Adipocyte (in vitro differentiated cells): ENCODE measurements around the gene C17orf114.
A peak's percentile ranks its signal among the peaks of the same experiment; 100 is the strongest.

Experiments
- DNase-seq: peaks from one replicate; pipeline ENCODE4 v3.0.0-alpha.2; 2015; ENCODE audit warnings: low read depth
- H3K27me3 ChIP-seq: replicated peaks from 2 replicates; pipeline ENCODE4 v1.7.0; 2013; ENCODE audit warnings: mild to moderate bottlenecking, low read length, moderate library complexity; ENCODE audit not compliant: control insufficient read depth, insufficient read depth
- H3K36me3 ChIP-seq: 2 replicates; pipeline ENCODE4 v1.7.0; 2013; ENCODE audit warnings: low read length, mild to moderate bottlenecking, moderate library complexity; ENCODE audit not compliant: control insufficient read depth, insufficient read depth, severe bottlenecking
- H3K4me1 ChIP-seq: 2 replicates; pipeline ENCODE4 v1.7.0; 2013; ENCODE audit warnings: mild to moderate bottlenecking, low read length, moderate library complexity; ENCODE audit not compliant: control insufficient read depth, insufficient read depth
- H3K4me3 ChIP-seq: 2 replicates; pipeline ENCODE4 v1.7.0; 2013; ENCODE audit warnings: mild to moderate bottlenecking, low read length, moderate library complexity
- H3K9ac ChIP-seq: 2 replicates; pipeline ENCODE4 v1.7.0; 2013; ENCODE audit warnings: mild to moderate bottlenecking, low read length, moderate library complexity
- H3K9me3 ChIP-seq: 2 replicates; pipeline ENCODE4 v1.7.0; 2013; ENCODE audit warnings: mild to moderate bottlenecking, low read length, moderate library complexity; ENCODE audit not compliant: control insufficient read depth

Gene C17orf114

GRCh38 chr17:4800462-4801196 lies 1.5 kb downstream of the C17orf114 start:
- H3K9ac ChIP-seq: no peak overlapping the region
- H3K27me3 ChIP-seq: no peaks in the 10 kb centered on the region
- no peaks in the 10 kb centered on the region for H3K9me3 ChIP-seq
- peaks cover 9% of the 10 kb centered on the region for H3K4me1 ChIP-seq
- no peak overlapping the region for H3K4me3 ChIP-seq
- no peak for DNase-seq
- H3K36me3 ChIP-seq: peaks cover 17% of the 10 kb centered on the region

- peak; percentile 76 for DNase-seq
- H3K27me3 ChIP-seq: no peaks in the 10 kb centered on the region
- H3K9me3 ChIP-seq: no peaks in the 10 kb centered on the region
- H3K36me3 ChIP-seq: peaks cover 17% of the 10 kb centered on the region
- peaks cover 9% of the 10 kb centered on the region for H3K4me1 ChIP-seq
- peak overlapping the region; percentile 97 for H3K4me3 ChIP-seq
- peak overlapping the region; percentile 97 for H3K9ac ChIP-seq
Observed at GRCh38 chr17:4796552-4796920, 5.6 kb downstream of the C17orf114 start.

- H3K9me3 ChIP-seq: no peaks in the 10 kb centered on the region
- H3K4me1 ChIP-seq: peaks cover 12% of the 10 kb centered on the region
- H3K4me3 ChIP-seq: peak overlapping the region; percentile 97
- peaks cover 17% of the 10 kb centered on the region for H3K36me3 ChIP-seq
- no peak for DNase-seq
- H3K27me3 ChIP-seq: no peaks in the 10 kb centered on the region
- H3K9ac ChIP-seq: no peak overlapping the region
Observed at GRCh38 chr17:4795168-4795567, 7.0 kb downstream of the C17orf114 start.

- no peak for DNase-seq
- Histone ChIP-seq H3K9me3 (no peaks in the 10 kb centered on the region), H3K27me3 (peaks cover 1% of the 10 kb centered on the region), H3K4me1 (peaks cover 27% of the 10 kb centered on the region), H3K9ac (peak overlapping the region; percentile 89), H3K36me3 (no peaks in the 10 kb centered on the region), H3K4me3 (peak overlapping the region; percentile 79)
Observed at GRCh38 chr17:4790705-4791088, 11.4 kb downstream of the C17orf114 start.

- Histone ChIP-seq H3K9ac (peak overlapping the region; percentile 89), H3K4me3 (peak overlapping the region; percentile 79), H3K9me3 (no peaks in the 10 kb centered on the region), H3K4me1 (peaks cover 31% of the 10 kb centered on the region), H3K27me3 (peaks cover 7% of the 10 kb centered on the region), H3K36me3 (no peaks in the 10 kb centered on the region)
- peak; percentile 94 for DNase-seq
Observed at GRCh38 chr17:4789951-4790704, 12.0 kb downstream of the C17orf114 start.

GRCh38 chr17:4789701-4789950 lies 12.5 kb downstream of the C17orf114 start:
- Histone ChIP-seq H3K9ac (peak overlapping the region; percentile 89), H3K9me3 (no peaks in the 10 kb centered on the region), H3K4me1 (peaks cover 31% of the 10 kb centered on the region), H3K36me3 (no peaks in the 10 kb centered on the region), H3K27me3 (peaks cover 8% of the 10 kb centered on the region), H3K4me3 (peak overlapping the region; percentile 79)
- DNase-seq: no peak

GRCh38 chr17:4788807-4789700 lies 13.1 kb downstream of the C17orf114 start, which contains the start of gene GLTPD2:
TSS of gene GLTPD2 (plus strand) at chr17:4788964. CDS start at chr17:4789012, 48 bp downstream.
- Histone ChIP-seq H3K4me1 (peaks cover 31% of the 10 kb centered on the region), H3K9ac (peak within 1 kb of the TSS; percentile 89), H3K27me3 (peaks cover 10% of the 10 kb centered on the region), H3K9me3 (no peaks in the 10 kb centered on the region), H3K36me3 (no peaks in the 10 kb centered on the region), H3K4me3 (peak within 1 kb of the TSS; percentile 79)
- no peak for DNase-seq

- H3K9ac ChIP-seq: no peak overlapping the region
- H3K4me3 ChIP-seq: no peak overlapping the region
- H3K36me3 ChIP-seq: no peaks in the 10 kb centered on the region
- no peak for DNase-seq
- peaks cover 18% of the 10 kb centered on the region for H3K27me3 ChIP-seq
- no peaks in the 10 kb centered on the region for H3K9me3 ChIP-seq
- H3K4me1 ChIP-seq: peaks cover 31% of the 10 kb centered on the region
Observed at GRCh38 chr17:4788159-4788806, 13.8 kb downstream of the C17orf114 start.

GRCh38 chr17:4786516-4786915 lies 15.6 kb downstream of the C17orf114 start:
- Histone ChIP-seq H3K4me3 (peak overlapping the region; percentile 54), H3K36me3 (no peaks in the 10 kb centered on the region), H3K9me3 (no peaks in the 10 kb centered on the region), H3K4me1 (peaks cover 31% of the 10 kb centered on the region), H3K9ac (peak overlapping the region; percentile 14), H3K27me3 (peaks cover 29% of the 10 kb centered on the region)
- peak; percentile 30 for DNase-seq

- H3K4me1 ChIP-seq: peaks cover 31% of the 10 kb centered on the region
- no peaks in the 10 kb centered on the region for H3K36me3 ChIP-seq
- peak; percentile 68 for DNase-seq
- no peaks in the 10 kb centered on the region for H3K9me3 ChIP-seq
- H3K4me3 ChIP-seq: peak within 1 kb of the TSS; percentile 54
- peaks cover 29% of the 10 kb centered on the region for H3K27me3 ChIP-seq
- peak within 1 kb of the TSS; percentile 14 for H3K9ac ChIP-seq
Observed at GRCh38 chr17:4786106-4786511, 16.0 kb downstream of the C17orf114 start, which contains the start of gene VMO1. TSS of gene VMO1 (minus strand) at chr17:4786364. CDS start at chr17:4786352, 12 bp downstream.
